HG02678 (cell line): Measurements from ENCODE around the gene LRRC14B.
A peak's percentile ranks its signal among the peaks of the same experiment; 100 is the strongest.

Experiments
- ATAC-seq: cut with Tn5 transposase; IDR thresholded peaks from one replicate; pipeline ENCODE4 v1.9.1; 2021; ENCODE audit warnings: mild to moderate bottlenecking, moderate library complexity; ENCODE audit not compliant: unreplicated experiment

The LRRC14B gene

GRCh38 chr5:173392-174290 lies 17.7 kb upstream of the LRRC14B start:
- no peak for ATAC-seq

GRCh38 chr5:174291-174600 lies 17.0 kb upstream of the LRRC14B start:
- ATAC-seq = no peak

- ATAC-seq = no peak
Measured at GRCh38 chr5:174876-175465, 16.3 kb upstream of the LRRC14B start.

- no peak for ATAC-seq
Measured at GRCh38 chr5:176296-176823, 14.9 kb upstream of the LRRC14B start.

- no peak for ATAC-seq
Measured at GRCh38 chr5:178110-178509, 13.2 kb upstream of the LRRC14B start.

GRCh38 chr5:179401-179800 lies 11.9 kb upstream of the LRRC14B start:
- ATAC-seq = no peak

- no peak for ATAC-seq
Measured at GRCh38 chr5:180286-180918, 10.9 kb upstream of the LRRC14B start.

GRCh38 chr5:181160-181559 lies 10.1 kb upstream of the LRRC14B start:
- ATAC-seq = no peak

GRCh38 chr5:181566-181965 lies 9.7 kb upstream of the LRRC14B start:
- ATAC-seq = no peak

GRCh38 chr5:182126-182525 lies 9.2 kb upstream of the LRRC14B start:
- no peak for ATAC-seq

- no peak for ATAC-seq
Measured at GRCh38 chr5:184471-184870, 6.8 kb upstream of the LRRC14B start.

GRCh38 chr5:185095-186070 lies 5.9 kb upstream of the LRRC14B start:
- ATAC-seq = no peak

GRCh38 chr5:186091-187041 lies 4.9 kb upstream of the LRRC14B start:
- ATAC-seq = no peak

GRCh38 chr5:187042-187431 lies 4.3 kb upstream of the LRRC14B start:
- no peak for ATAC-seq

- no peak for ATAC-seq
Measured at GRCh38 chr5:187617-188451, 3.5 kb upstream of the LRRC14B start.

GRCh38 chr5:188488-189481 lies 2.5 kb upstream of the LRRC14B start:
- peak; percentile 73 for ATAC-seq

- no peak for ATAC-seq
Measured at GRCh38 chr5:189486-189885, 1.8 kb upstream of the LRRC14B start.

GRCh38 chr5:189976-190365 lies 1.3 kb upstream of the LRRC14B start:
- ATAC-seq = peak; percentile 24
